ENCODE data around the gene ABHD12.
A peak's percentile ranks its signal among the peaks of the same experiment; 100 is the strongest.
"Not testable (repeated sequence)": the region's sequence is repeated elsewhere in the genome, so short reads cannot be mapped to it uniquely, and the experiment has no call there.

Gene ABHD12

GRCh38 chr20:25390538-25391528, at the start of gene ABHD12:
ABHD12 (minus strand) TSS chr20:25390835; CDS start chr20:25390703, 132 bp downstream.
- TF ChIP-seq ZNF274 (IDR thresholded peaks at IDR 0.05; ENCODE audit: low read depth, low read length), result no peak
- peak within 1 kb of the TSS; percentile 90 for H3K4me3 ChIP-seq (ENCODE audit: low read length)

- no peak overlapping the region for H3K4me3 ChIP-seq (ENCODE audit: low read length)
- TF ChIP-seq ZNF274 (IDR thresholded peaks at IDR 0.05; ENCODE audit: low read depth, low read length), result no peak
These were observed 48.7 kb upstream of the ABHD12 start for GRCh38 chr20:25439328-25439727.

- TF ChIP-seq ZNF274 (IDR thresholded peaks at IDR 0.05; ENCODE audit: low read depth, low read length), result no peak
- no peak overlapping the region for H3K4me3 ChIP-seq (ENCODE audit: low read length)
These were observed 46.5 kb upstream of the ABHD12 start for GRCh38 chr20:25437153-25437581.

GRCh38 chr20:25424536-25424935, 33.9 kb upstream of the ABHD12 start:
- TF ChIP-seq ZNF274 (IDR thresholded peaks at IDR 0.05; ENCODE audit: low read depth, low read length), result no peak
- no peak overlapping the region for H3K4me3 ChIP-seq (ENCODE audit: low read length)

- H3K4me3 ChIP-seq (ENCODE audit: low read length), result no peak overlapping the region
These were observed 31.4 kb upstream of the ABHD12 start for GRCh38 chr20:25422032-25422431.

GRCh38 chr20:25421102-25421501, 30.5 kb upstream of the ABHD12 start:
- H3K4me3 ChIP-seq (ENCODE audit: low read length), result no peak overlapping the region
- no peak for TF ChIP-seq ZNF274 (IDR thresholded peaks at IDR 0.05; ENCODE audit: low read depth, low read length)

More at GRCh38 chr20:25422032-25422431, 31.4 kb upstream of the ABHD12 start:
- TF ChIP-seq ZNF274 (IDR thresholded peaks at IDR 0.05; ENCODE audit: low read depth, low read length), result no peak

GRCh38 chr20:25418776-25419175, 28.1 kb upstream of the ABHD12 start:
- TF ChIP-seq ZNF274 (IDR thresholded peaks at IDR 0.05; ENCODE audit: low read depth, low read length), result no peak
- no peak overlapping the region for H3K4me3 ChIP-seq (ENCODE audit: low read length)

- TF ChIP-seq ZNF274 (IDR thresholded peaks at IDR 0.05; ENCODE audit: low read depth, low read length), result no peak
- H3K4me3 ChIP-seq (ENCODE audit: low read length), result peak overlapping the region; percentile 85
These were observed 18.3 kb upstream of the ABHD12 start for GRCh38 chr20:25408890-25409289.

- TF ChIP-seq ZNF274 (IDR thresholded peaks at IDR 0.05; ENCODE audit: low read depth, low read length), result no peak
- H3K4me3 ChIP-seq (ENCODE audit: low read length), result peak overlapping the region; percentile 85
These were observed 17.5 kb upstream of the ABHD12 start for GRCh38 chr20:25408170-25408547.

- no peak for TF ChIP-seq ZNF274 (IDR thresholded peaks at IDR 0.05; ENCODE audit: low read depth, low read length)
- H3K4me3 ChIP-seq (ENCODE audit: low read length), result peak within 1 kb of the TSS; percentile 85
These were observed 16.9 kb upstream of the ABHD12 start, which contains the start of gene GINS1 for GRCh38 chr20:25407311-25408169. GINS1 (plus strand) TSS chr20:25407673; CDS start chr20:25407821, 148 bp downstream.

GRCh38 chr20:25402583-25402982, 11.9 kb upstream of the ABHD12 start:
- TF ChIP-seq ZNF274 (IDR thresholded peaks at IDR 0.05; ENCODE audit: low read depth, low read length), result no peak
- H3K4me3 ChIP-seq (ENCODE audit: low read length), result no peak overlapping the region

- not testable (repeated sequence) for H3K4me3 ChIP-seq (ENCODE audit: low read length)
These were observed 9.7 kb upstream of the ABHD12 start for GRCh38 chr20:25400291-25400732.

- TF ChIP-seq ZNF274 (IDR thresholded peaks at IDR 0.05; ENCODE audit: low read depth, low read length), result no peak
- H3K4me3 ChIP-seq (ENCODE audit: low read length), result no peak overlapping the region
These were observed 8.4 kb upstream of the ABHD12 start for GRCh38 chr20:25399037-25399430.

GRCh38 chr20:25398376-25399036, 7.9 kb upstream of the ABHD12 start:
- TF ChIP-seq ZNF274 (IDR thresholded peaks at IDR 0.05; ENCODE audit: low read depth, low read length), result no peak
- no peak overlapping the region for H3K4me3 ChIP-seq (ENCODE audit: low read length)
